Epithelial cell of proximal tubule (primary cell): Measurements from ENCODE around the gene MCMBP. TPM values are rescaled to one million over a fixed set of nuclear protein-coding genes. Genes with fewer than 3 reads are reported as not detected.

Experiments used
- DNase-seq: peaks from one replicate; pipeline ENCODE4 v3.0.0-alpha.2; 2011; ENCODE audit warnings: low read depth
- H3K4me3 ChIP-seq: 2 replicates; pipeline ENCODE4 v1.5.1; 2011; ENCODE audit warnings: low read depth, mild to moderate bottlenecking, low read length
- total RNA-seq: library from RNA; depleted of rRNA; stranded (reverse); fragments of >200 nt; gene quantifications from 2 replicates; pipeline ENCODE4 v1.2.3, GENCODE V29; 2015
- TF ChIP-seq, protein P1 (sequence below): conservative IDR thresholded peaks from 2 replicates; pipeline ENCODE4 v1.5.1; 2012; ENCODE audit warnings: low read depth, mild to moderate bottlenecking, low read length

Gene MCMBP
- total RNA-seq, 1 donor from 2014 or later: 58.9 TPM

DNA sequence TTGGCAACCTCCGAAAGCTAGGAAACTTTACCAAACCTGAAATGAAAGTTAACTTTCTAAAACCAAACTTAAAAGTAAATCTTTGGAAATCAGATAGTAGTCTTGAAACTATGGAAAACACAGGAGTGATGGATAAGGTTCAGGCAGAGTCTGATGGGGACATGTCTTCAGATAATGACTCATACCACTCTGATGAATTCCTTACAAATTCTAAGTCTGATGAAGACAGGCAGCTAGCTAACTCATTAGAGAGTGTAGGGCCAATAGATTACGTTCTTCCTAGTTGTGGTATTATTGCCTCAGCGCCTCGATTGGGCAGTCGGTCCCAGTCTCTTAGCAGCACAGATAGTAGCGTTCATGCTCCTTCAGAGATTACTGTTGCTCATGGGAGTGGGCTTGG, 45.9 kb downstream of the MCMBP start:
- TF ChIP-seq, protein P1, sequence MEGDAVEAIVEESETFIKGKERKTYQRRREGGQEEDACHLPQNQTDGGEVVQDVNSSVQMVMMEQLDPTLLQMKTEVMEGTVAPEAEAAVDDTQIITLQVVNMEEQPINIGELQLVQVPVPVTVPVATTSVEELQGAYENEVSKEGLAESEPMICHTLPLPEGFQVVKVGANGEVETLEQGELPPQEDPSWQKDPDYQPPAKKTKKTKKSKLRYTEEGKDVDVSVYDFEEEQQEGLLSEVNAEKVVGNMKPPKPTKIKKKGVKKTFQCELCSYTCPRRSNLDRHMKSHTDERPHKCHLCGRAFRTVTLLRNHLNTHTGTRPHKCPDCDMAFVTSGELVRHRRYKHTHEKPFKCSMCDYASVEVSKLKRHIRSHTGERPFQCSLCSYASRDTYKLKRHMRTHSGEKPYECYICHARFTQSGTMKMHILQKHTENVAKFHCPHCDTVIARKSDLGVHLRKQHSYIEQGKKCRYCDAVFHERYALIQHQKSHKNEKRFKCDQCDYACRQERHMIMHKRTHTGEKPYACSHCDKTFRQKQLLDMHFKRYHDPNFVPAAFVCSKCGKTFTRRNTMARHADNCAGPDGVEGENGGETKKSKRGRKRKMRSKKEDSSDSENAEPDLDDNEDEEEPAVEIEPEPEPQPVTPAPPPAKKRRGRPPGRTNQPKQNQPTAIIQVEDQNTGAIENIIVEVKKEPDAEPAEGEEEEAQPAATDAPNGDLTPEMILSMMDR: no peak
- no peak overlapping the region for H3K4me3 ChIP-seq
- no peak for DNase-seq

DNA sequence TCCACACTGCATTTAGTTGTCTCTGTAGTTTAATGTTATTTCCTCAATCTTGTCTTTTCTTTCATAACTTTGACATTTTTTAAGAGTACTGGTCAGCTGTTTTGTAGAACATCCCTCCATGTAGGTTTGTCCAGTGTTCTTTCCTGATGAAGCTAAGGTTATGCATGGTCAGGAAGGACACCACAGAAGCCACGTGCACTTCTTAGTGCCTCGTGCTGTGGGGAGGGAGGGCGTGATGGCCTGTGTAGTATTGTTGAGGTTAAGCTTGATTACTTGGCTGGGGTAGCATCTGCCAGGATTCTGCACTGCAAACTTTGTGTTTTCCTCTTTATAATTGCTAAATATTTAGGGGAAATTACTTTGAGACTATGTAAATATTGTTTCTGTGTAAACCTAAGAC, 48.3 kb downstream of the MCMBP start:
- no peak for DNase-seq
- TF ChIP-seq, protein P1: no peak
- H3K4me3 ChIP-seq: no peak overlapping the region

DNA sequence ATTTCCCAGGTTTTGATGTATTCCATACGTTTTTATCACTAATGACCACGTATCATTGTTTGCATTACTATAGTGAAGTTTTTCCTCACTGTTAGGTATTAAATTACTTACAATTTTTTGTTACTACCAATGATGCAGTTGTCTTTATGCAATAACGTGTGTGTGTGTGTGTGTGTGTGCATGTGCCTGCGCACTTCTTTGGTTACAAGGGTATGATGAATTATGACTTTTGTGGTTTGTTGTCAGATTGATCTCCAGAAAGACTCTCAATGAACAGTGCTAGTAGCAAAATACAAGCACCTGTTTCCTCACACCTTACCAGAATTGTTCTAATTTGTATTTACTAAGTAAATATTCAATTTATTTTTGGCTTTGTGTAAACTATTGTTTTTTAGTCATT, 51.5 kb downstream of the MCMBP start:
- TF ChIP-seq, protein P1: no peak
- H3K4me3 ChIP-seq: no peak overlapping the region
- no peak for DNase-seq

DNA sequence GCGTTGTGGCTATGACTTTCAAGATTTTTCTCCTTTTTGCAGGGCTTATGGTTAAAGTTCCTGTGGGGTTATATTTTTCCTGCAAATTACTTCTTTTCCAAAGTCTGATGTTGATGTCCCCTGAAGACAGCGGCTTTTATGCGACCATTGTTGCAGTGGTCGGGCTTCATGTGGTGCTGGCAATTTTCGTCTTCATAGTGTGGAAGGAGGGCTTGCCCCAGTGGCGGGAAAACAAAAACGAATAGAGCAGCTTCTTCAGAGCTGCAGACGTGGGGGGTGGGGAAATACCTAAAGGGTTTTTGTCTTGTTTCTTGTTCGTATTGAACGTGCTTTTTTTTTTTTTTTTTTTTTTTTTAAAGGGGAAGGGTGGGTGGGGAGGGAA, 53.8 kb downstream of the MCMBP start:
- peak overlapping the region; percentile 14 for H3K4me3 ChIP-seq
- DNase-seq: no peak

DNA sequence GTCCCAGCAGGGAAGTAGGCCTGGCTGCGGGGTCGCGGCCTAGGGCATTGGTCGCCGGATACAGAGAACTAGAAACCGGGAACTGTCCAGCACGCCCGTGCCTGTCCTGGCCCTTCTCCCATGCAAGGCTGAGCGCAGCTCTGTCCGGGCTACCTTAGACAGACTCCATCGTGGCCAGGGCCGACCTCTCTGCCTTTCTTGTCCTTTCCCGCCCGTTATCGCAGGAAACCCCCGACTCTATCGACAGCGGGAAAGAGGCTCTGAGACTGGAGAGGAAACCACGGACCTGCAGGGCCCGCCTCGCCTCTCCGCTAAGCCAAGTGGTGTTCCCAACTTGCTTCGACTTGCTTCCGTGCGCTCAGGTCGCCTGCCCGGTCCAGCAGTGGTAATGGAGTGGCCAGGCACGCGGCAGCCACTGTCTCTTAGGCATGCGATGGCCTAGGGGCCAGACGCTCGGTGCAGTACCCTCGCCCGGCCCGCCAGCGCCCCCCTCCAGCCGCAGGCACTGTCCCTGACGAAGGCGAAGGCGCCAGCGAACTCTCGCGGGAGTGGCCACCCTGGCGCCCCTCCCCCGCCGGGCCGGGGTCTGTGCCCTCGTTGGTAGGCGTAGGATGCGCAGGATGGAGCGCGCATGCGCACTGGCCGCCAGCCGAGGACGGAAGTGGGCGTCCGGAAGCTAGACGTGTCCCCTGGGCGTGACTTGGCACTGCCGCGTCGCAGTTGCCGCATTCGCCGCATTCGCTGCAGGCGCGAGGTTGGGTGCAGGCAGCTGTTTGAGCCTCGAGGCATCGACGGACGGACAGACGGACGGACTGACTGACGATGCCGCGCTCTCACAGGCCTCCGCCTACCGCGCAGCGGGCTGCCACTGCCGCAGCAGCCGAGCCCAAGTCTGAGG, 54.4 kb downstream of the MCMBP start:
- TF ChIP-seq, protein P1: no peak
- peak overlapping the region; percentile 14 for H3K4me3 ChIP-seq
- DNase-seq: no peak

More for the DNA sequence above, 53.8 kb downstream of the MCMBP start:
- TF ChIP-seq, protein P1: no peak

DNA sequence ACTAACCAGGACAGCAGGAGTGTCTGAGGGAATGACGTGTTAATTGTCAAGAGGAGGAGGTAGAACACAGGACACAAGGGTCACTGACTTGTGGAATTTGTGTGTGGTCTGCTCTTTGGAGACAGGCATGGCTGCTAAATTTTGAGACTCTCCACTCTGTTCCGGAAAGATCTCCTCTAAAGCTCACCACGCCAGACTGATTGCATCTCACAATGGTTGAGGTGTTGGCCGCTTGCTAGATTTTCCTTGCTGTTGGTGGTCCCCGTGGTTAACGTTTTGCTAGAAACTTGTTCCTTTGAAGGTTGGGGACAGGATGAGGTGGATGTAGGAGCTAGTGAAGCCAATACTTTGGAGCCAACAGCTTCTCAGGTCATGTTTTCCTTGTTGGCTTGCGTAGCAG, 57.0 kb downstream of the MCMBP start:
- TF ChIP-seq, protein P1: no peak
- H3K4me3 ChIP-seq: no peak overlapping the region
- DNase-seq: no peak

DNA sequence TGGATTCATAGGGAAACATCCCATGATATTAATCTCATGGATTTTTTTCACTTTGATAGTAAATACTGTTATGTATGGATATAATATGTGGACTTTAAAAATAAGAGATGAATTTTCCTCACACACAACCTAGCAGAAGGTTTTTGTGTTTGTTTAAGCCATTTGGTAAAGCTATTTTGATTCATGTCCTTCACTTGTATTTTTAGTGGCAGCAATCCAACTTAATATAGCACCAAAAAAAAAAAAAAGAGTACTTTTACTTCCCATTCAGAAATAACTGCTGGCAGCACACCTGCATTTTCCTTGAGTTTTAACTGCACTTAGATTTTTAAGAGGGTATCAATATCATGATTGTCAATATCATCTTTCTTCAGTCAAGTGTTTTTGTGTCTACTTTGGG, 60.0 kb downstream of the MCMBP start:
- DNase-seq: no peak
- H3K4me3 ChIP-seq: no peak overlapping the region
- TF ChIP-seq, protein P1: no peak
